A549 (cell line): Measurements from ENCODE around the gene CDC45.

ENCODE experiments used
- BHLHE40 ChIP-seq: IDR thresholded peaks from 2 replicates; pipeline ENCODE4 v1.6.1; 2012; ENCODE audit warnings: low read depth, low read length, inconsistent platforms
- CEBPB ChIP-seq, 2 experiments: fragments of >200 bp in 1 of 2; sonication (Bioruptor Twin) in 1 of 2; formaldehyde crosslinking in 1 of 2; IDR thresholded peaks; 2 replicates each; pipeline ENCODE4 v1.6.1; 2012 to 2016
- CTCF ChIP-seq: fragments of >200 bp; sonication (Bioruptor Twin); formaldehyde crosslinking; IDR thresholded peaks from 3 replicates; pipeline ENCODE4 v1.5.1; 2016
- EP300 ChIP-seq, 2 experiments: fragments of >200 bp; sonication (Bioruptor Twin); formaldehyde crosslinking; IDR thresholded peaks; 2 replicates in 1 of 2; 3 replicates in 1 of 2; pipeline ENCODE4 v1.6.1; 2016 to 2017
- FOSL2 ChIP-seq, 2 experiments: fragments of 450-650 bp in 1 of 2; fragments of >200 bp in 1 of 2; sonication (Bioruptor Twin) in 1 of 2; formaldehyde crosslinking; IDR thresholded peaks; 2 replicates each; pipeline versions ENCODE4 v1.5.0 to v1.6.1; 2016 to 2020; ENCODE audit warnings: mild to moderate bottlenecking in 1 of 2, moderate library complexity in 1 of 2
- JUN ChIP-seq, 2 experiments: fragments of >200 bp; sonication (Bioruptor Twin); formaldehyde crosslinking; IDR thresholded peaks; 2 replicates in 1 of 2; 3 replicates in 1 of 2; pipeline ENCODE4 v1.6.1; 2016 to 2017
- JUNB ChIP-seq: fragments of >200 bp; sonication (Bioruptor Twin); formaldehyde crosslinking; IDR thresholded peaks from 2 replicates; pipeline ENCODE4 v1.6.1; 2016
- MAX ChIP-seq: IDR thresholded peaks from 2 replicates; pipeline ENCODE4 v1.6.1; 2012
- POLR2A ChIP-seq: IDR thresholded peaks from 2 replicates; pipeline ENCODE4 v1.6.1; 2012; ENCODE audit warnings: mild to moderate bottlenecking, low read length
- RAD21 ChIP-seq, 2 experiments: fragments of >200 bp in 1 of 2; sonication (Bioruptor Twin) in 1 of 2; formaldehyde crosslinking in 1 of 2; IDR thresholded peaks in 1 of 2; conservative IDR thresholded peaks in 1 of 2; 2 replicates in 1 of 2; 3 replicates in 1 of 2; pipeline ENCODE4 v1.6.1; 2012 to 2018; ENCODE audit warnings: inconsistent platforms in 1 of 2
- RCOR1 ChIP-seq: fragments of 150-350 bp; IDR thresholded peaks from 2 replicates; pipeline ENCODE4 v1.6.1; 2014; ENCODE audit warnings: antibody characterized with exemption, low read length, low read depth
- REST ChIP-seq: fragments of 200-600 bp; sonication (generic); IDR thresholded peaks from 2 replicates; pipeline ENCODE4 v1.6.1; 2016; ENCODE audit warnings: antibody characterized with exemption, mild to moderate bottlenecking, moderate library complexity
- RFX5 ChIP-seq: fragments of 450-650 bp; IDR thresholded peaks from 2 replicates; pipeline ENCODE4 v1.7.1; 2014; ENCODE audit warnings: antibody characterized with exemption, mild to moderate bottlenecking, moderate library complexity
- USF2 ChIP-seq: fragments of 450-650 bp; IDR thresholded peaks from 2 replicates; pipeline ENCODE4 v1.6.1; 2014; ENCODE audit warnings: antibody characterized with exemption

- no peak for TF ChIP-seq FOSL2 (IDR thresholded peaks at IDR 0.05)
- no peak for TF ChIP-seq FOSL2 (CRISPR knock-in tag; IDR thresholded peaks at IDR 0.05)
- no peak for TF ChIP-seq CTCF
- no peak for TF ChIP-seq JUN (IDR thresholded peaks at IDR 0.05)
- TF ChIP-seq RAD21 (conservative IDR thresholded peaks at IDR 0.05 in 1 of 2, IDR thresholded peaks at IDR 0.05 in 1 of 2), result no peak
- no peak for TF ChIP-seq MAX
- no peak for TF ChIP-seq USF2
- TF ChIP-seq CEBPB (IDR thresholded peaks at IDR 0.05), result no peak
- TF ChIP-seq EP300 (IDR thresholded peaks at IDR 0.05), result no peak
- no peak for TF ChIP-seq BHLHE40
- no peak for TF ChIP-seq POLR2A
- no peak for TF ChIP-seq JUNB
- no peak for TF ChIP-seq RFX5
- TF ChIP-seq RCOR1, result no peak
- no peak for TF ChIP-seq REST
Observed at GRCh38 chr22:19527321-19527721, 47.6 kb downstream of the CDC45 start.
